ENCODE results near the gene KCNH1.

KCNH1 gene

GRCh38 chr1:210764536-210764935 is 369.4 kb downstream of the KCNH1 start:
- in situ Hi-C loops (cut with HindIII; ENCODE audit: low sequenced_read_pairs) = no loop called here
- TF ChIP-seq CTCF (IDR thresholded peaks at IDR 0.05; ENCODE audit: low read depth, low read length) = no peak
- H3K4me3 ChIP-seq (ENCODE audit: low read depth, low read length) = no peak overlapping the region
- peak; percentile 29 for DNase-seq (ENCODE audit: low read depth, low spot score)

GRCh38 chr1:210758761-210759160 is 375.2 kb downstream of the KCNH1 start:
- in situ Hi-C loops (cut with HindIII; ENCODE audit: low sequenced_read_pairs) = no loop called here
- no peak overlapping the region for H3K4me3 ChIP-seq (ENCODE audit: low read depth, low read length)
- DNase-seq (ENCODE audit: low read depth, low spot score) = peak; percentile 8
- TF ChIP-seq CTCF (IDR thresholded peaks at IDR 0.05; ENCODE audit: low read depth, low read length) = no peak

- TF ChIP-seq CTCF (IDR thresholded peaks at IDR 0.05; ENCODE audit: low read depth, low read length) = no peak
- in situ Hi-C loops (cut with HindIII; ENCODE audit: low sequenced_read_pairs) = no loop called here
- DNase-seq (ENCODE audit: low read depth, low spot score) = no peak
- no peak overlapping the region for H3K4me3 ChIP-seq (ENCODE audit: low read depth, low read length)
Observed at GRCh38 chr1:210758261-210758660, 375.7 kb downstream of the KCNH1 start.

GRCh38 chr1:210757677-210758076 is 376.3 kb downstream of the KCNH1 start:
- DNase-seq (ENCODE audit: low read depth, low spot score) = no peak
- in situ Hi-C loops (cut with HindIII; ENCODE audit: low sequenced_read_pairs) = no loop called here
- no peak for TF ChIP-seq CTCF (IDR thresholded peaks at IDR 0.05; ENCODE audit: low read depth, low read length)
- H3K4me3 ChIP-seq (ENCODE audit: low read depth, low read length) = no peak overlapping the region

GRCh38 chr1:210755991-210756659 is 377.8 kb downstream of the KCNH1 start:
- DNase-seq (ENCODE audit: low read depth, low spot score) = no peak
- in situ Hi-C loops (cut with HindIII; ENCODE audit: low sequenced_read_pairs) = no loop called here
- H3K4me3 ChIP-seq (ENCODE audit: low read depth, low read length) = no peak overlapping the region
- no peak for TF ChIP-seq CTCF (IDR thresholded peaks at IDR 0.05; ENCODE audit: low read depth, low read length)

- H3K4me3 ChIP-seq (ENCODE audit: low read depth, low read length) = no peak overlapping the region
- in situ Hi-C loops (cut with HindIII; ENCODE audit: low sequenced_read_pairs) = no loop called here
- no peak for TF ChIP-seq CTCF (IDR thresholded peaks at IDR 0.05; ENCODE audit: low read depth, low read length)
- DNase-seq (ENCODE audit: low read depth, low spot score) = peak; percentile 27
Observed at GRCh38 chr1:210754878-210755665, 378.9 kb downstream of the KCNH1 start.
